ENCODE data around the gene PRKG1. TPM values are rescaled to one million over a fixed set of nuclear protein-coding genes. Genes with fewer than 3 reads are reported as not detected.

Gene PRKG1
- total RNA-seq, 1 donor from 2014 or later = not detected

GRCh38 chr10:51217505-51217904 is 143.2 kb downstream of the PRKG1 start:
- intact Hi-C loops (cut with micrococcal nuclease) = no loop called here

- intact Hi-C loops (cut with micrococcal nuclease) = no loop called here
Observed at GRCh38 chr10:51224671-51225161, 150.4 kb downstream of the PRKG1 start.

- intact Hi-C loops (cut with micrococcal nuclease) = no loop called here
Observed at GRCh38 chr10:51227897-51228713, 153.8 kb downstream of the PRKG1 start.

- intact Hi-C loops (cut with micrococcal nuclease) = no loop called here
Observed at GRCh38 chr10:51228714-51229100, 154.4 kb downstream of the PRKG1 start.

- intact Hi-C loops (cut with micrococcal nuclease) = no loop called here
Observed at GRCh38 chr10:51230887-51231585, 156.7 kb downstream of the PRKG1 start.

GRCh38 chr10:51231754-51232153 is 157.5 kb downstream of the PRKG1 start:
- intact Hi-C loops (cut with micrococcal nuclease) = no loop called here

- intact Hi-C loops (cut with micrococcal nuclease) = no loop called here
Observed at GRCh38 chr10:51233337-51234100, 159.2 kb downstream of the PRKG1 start.

- intact Hi-C loops (cut with micrococcal nuclease) = no loop called here
Observed at GRCh38 chr10:51235865-51236264, 161.6 kb downstream of the PRKG1 start.

- intact Hi-C loops (cut with micrococcal nuclease) = no loop called here
Observed at GRCh38 chr10:51239006-51239405, 164.7 kb downstream of the PRKG1 start.

- intact Hi-C loops (cut with micrococcal nuclease) = no loop called here
Observed at GRCh38 chr10:51241461-51241860, 167.2 kb downstream of the PRKG1 start.

- intact Hi-C loops (cut with micrococcal nuclease) = no loop called here
Observed at GRCh38 chr10:51242393-51242792, 168.1 kb downstream of the PRKG1 start.

GRCh38 chr10:51244309-51244708 is 170.0 kb downstream of the PRKG1 start:
- intact Hi-C loops (cut with micrococcal nuclease) = no loop called here

GRCh38 chr10:51244748-51245490 is 170.6 kb downstream of the PRKG1 start:
- intact Hi-C loops (cut with micrococcal nuclease) = no loop called here

- intact Hi-C loops (cut with micrococcal nuclease) = no loop called here
Observed at GRCh38 chr10:51246156-51246555, 171.9 kb downstream of the PRKG1 start.

- intact Hi-C loops (cut with micrococcal nuclease) = no loop called here
Observed at GRCh38 chr10:51250278-51250920, 176.1 kb downstream of the PRKG1 start.

GRCh38 chr10:51251110-51251509 is 176.8 kb downstream of the PRKG1 start:
- intact Hi-C loops (cut with micrococcal nuclease) = no loop called here

GRCh38 chr10:51255381-51255780 is 181.1 kb downstream of the PRKG1 start:
- intact Hi-C loops (cut with micrococcal nuclease) = no loop called here

- intact Hi-C loops (cut with micrococcal nuclease) = no loop called here
Observed at GRCh38 chr10:51257511-51258248, 183.4 kb downstream of the PRKG1 start.

GRCh38 chr10:51260376-51260775 is 186.1 kb downstream of the PRKG1 start:
- intact Hi-C loops (cut with micrococcal nuclease) = no loop called here

GRCh38 chr10:51266496-51266895 is 192.2 kb downstream of the PRKG1 start:
- intact Hi-C loops (cut with micrococcal nuclease) = no loop called here

Data from T-helper 1 cell treated with Interleukin-12 subunit alpha and Interleukin-12 subunit beta and Interleukin-4 antibody, amounts not matched to agents 30 ng/mL and 1 ng/mL, for 36 hours (primary cell).